GM21447 (cell line): ENCODE measurements around the gene PAX7.

Experiments used
- ATAC-seq: cut with Tn5 transposase; IDR thresholded peaks from one replicate; pipeline ENCODE4 v1.9.1; 2021; ENCODE audit not compliant: unreplicated experiment

PAX7 gene

DNA sequence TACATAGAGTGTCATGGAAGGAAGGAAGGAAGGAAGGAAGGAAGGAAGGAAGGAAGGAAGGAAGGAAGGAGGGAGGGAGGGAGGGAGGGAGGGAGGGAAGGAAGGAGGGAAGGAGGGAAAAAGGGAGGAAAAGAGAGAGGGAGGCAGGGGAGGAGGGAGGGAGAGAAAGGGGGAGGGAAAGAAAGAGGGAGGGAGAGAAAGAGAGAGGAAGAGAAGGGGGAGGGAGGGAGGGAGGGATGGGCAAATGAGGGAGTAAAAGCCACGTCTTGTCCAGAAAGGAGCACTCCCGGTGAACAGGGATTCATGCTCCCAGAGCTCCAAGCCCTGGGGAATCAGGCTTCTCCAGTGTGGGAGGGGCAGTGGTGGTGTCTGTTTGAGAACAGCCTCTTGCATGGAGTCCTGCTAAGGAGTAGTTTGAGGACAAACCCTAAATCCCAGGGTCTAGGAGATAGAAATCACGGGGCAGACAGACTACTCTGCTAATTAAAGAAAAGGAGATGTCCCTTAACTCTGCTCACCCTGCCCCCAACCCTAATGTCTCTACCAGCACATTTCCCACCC is 157.3 kb downstream of the PAX7 start:
- ATAC-seq, result no peak

- no peak for ATAC-seq
Observed at GRCh38 chr1:18789246-18789645, 158.6 kb downstream of the PAX7 start.

DNA sequence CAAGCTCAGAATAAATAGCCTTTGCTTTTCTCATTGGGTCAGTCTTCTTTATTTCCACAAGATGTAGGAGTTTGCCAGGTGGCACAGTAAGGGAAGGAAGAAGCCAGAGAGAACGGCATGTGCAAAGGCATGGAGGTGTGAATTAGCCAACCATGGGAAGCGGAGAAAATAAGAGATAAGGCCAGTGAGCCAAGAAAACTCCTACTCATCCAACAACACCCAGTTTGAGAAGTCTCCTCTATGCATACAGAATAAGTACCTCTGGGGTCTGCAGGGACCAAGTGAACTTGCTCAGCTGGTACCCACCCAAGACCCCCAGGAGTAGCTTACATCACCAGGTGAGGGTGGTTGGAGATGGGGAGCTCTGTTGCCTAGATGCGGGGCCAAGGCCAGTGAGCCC is 162.1 kb downstream of the PAX7 start:
- no peak for ATAC-seq

- no peak for ATAC-seq
Observed at GRCh38 chr1:18793164-18793563, 162.5 kb downstream of the PAX7 start.

GRCh38 chr1:18794051-18794450 is 163.4 kb downstream of the PAX7 start:
- ATAC-seq, result no peak

DNA sequence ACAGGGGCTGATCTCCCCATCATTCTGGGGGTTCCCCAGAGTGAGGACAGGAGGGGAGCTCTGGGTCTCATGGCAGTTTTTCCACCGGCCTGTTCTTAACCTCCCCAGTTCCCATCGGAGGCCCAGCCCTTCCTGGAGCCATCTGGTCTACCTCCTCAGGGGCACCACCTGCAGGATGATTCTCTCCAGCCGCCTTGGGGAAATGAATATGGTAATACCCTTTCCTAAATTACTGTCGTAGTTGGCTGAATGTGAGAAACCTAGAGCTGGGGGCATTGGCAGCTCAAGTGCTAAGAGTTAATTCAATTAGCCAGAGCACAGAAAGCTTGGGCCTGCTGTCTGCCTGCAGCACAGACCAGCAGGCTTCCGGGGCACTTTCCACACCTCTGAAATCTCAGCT is 163.9 kb downstream of the PAX7 start:
- no peak for ATAC-seq

DNA sequence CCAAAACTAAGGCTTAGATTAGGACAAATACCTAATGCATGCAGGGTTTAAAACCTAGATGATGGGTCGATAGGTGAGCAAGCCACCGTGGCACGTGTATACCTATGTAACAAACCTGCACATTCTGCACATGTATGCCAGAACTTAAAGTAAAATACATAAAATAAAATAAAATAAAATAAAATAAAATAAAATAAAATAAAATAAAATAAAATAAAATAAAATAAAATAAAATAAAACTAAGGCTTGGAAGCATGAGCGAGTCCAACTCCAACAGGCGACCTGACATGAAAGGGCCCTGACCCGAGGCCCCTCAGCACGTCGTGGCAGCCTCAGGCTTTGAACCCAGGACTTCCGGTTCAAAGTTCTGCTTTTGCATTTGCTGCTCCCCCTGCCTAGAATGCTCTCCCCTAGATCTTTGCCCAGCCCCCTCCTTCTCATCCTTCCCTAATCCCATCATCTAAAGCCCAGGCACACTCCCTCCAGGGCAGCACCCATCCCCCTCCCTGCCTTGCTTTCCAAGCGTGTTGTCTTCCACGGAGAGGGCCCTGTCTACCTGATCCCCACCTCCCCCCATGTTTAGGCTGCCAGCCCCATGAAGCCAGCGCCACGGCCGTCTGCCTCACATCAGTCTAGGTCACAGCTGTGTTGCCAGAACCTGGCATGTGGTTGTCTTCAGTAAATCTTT is 164.5 kb downstream of the PAX7 start:
- ATAC-seq, result no peak

DNA sequence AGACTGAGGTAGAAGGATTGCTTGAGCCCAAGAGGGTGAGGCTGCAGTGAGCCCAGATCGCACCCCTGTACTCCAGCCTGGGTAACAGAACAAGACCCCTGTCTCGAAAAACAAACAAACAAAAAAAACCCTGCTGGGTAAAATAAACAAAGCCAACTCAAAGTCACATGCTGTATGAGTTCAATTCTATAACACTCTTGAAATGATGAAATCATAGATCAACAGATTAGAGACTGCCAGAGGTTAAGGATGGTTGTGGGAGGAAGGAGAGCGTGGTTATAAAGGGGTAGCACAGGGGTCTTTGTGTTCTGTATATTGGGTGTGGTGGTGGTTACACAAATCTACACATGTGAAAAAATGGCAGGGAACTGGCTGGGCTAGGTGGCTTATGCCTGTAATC is 166.3 kb downstream of the PAX7 start:
- ATAC-seq, result no peak
